GM15510 (cell line): ENCODE data around the gene DRC3.

Source experiments
- POLR2A ChIP-seq: IDR thresholded peaks from 3 replicates; pipeline ENCODE4 v1.6.1; 2011; ENCODE audit warnings: borderline replicate concordance; ENCODE audit not compliant: insufficient read length; ENCODE audit errors: extremely low read depth

DRC3 gene

DNA sequence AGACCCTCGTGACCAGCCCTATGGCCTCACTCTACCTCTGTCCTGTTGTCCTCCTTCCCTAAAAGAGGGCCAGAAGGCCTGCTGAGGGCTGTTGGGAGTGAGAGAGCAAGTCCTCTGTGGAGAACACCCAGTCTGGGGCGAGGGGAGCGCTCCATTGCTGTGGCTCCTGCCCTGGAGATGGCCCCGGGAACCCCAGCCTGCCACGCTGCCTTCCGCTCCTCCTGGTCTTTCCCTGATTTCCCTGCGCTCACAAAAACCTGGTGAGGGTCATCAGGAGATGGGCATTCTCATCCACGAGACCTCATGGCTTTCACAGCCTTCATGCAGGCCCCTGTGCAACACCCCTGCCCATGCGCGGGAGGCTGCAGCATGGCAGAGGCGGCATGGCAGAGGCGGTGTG lies 21.2 kb downstream of the DRC3 start:
- TF ChIP-seq POLR2A = no peak

DNA sequence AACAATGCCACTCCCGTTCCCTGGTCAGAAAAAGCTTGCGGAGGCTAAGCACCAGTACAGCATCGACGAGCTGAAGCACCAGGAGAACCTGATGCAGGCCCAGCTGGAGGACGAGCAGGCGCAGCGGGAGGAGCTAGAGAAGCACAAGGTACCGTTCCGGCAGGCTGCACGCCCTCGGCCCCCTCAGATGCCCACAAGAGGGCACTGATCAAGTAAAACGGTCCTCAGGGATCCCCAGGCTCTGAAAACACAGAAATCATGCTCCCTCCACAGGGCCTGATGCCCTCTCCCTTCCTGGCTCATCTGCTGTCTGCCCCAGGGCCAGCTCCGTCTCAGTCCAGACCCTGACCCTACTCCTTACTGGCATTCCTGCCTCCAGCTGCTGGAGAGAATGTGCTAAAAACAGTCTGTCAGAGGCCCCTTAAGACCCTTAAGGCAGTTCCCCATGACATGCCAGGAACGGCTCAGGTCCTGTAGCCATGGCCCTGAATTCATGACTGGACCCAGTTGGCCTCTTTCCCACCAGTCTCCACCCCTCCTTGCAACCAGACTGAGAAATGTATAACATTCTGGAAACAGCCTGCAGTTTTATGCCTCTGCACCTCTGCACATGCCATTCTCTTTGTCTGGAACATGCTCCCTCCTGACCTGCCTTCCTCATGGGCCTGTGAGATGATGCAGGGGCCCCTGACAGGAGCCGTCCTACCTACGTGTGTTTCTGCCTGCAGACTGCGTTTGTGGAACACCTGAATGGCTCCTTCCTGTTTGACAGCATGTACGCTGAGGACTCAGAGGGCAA lies 21.8 kb downstream of the DRC3 start:
- no peak for TF ChIP-seq POLR2A

GRCh38 chr17:17998934-17999333 lies 26.3 kb downstream of the DRC3 start:
- TF ChIP-seq POLR2A = no peak

DNA sequence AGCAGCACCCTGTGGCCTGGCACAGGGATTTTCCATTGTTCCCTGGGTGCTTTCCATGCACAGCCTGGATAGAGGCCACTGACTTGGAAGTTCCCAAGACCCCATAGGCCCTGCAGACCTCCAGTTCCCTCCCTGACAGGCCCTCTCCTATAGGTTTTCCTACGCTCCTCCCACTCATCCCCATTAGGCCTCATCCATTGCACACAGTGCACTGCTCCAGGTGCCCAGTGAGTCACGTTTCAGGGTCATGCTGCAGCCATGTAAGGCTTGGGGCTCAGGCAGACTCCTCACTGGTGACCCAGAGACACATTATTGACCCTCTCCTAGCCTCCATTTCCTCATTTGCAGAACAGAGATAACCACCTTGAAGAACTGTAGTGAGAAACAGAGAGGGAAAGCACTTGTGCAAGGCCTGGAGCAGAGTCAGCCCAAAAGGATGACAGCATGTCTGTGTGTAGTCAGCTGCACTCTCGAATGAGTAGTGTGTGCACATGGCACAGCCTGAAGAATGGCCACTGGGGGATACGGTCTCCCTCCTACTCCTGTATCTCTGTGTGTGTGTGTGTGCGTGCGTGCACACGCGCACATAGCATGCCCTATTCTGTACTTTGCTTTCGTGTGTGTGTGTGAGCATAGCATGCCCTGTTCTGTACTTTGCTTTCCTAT lies 26.8 kb downstream of the DRC3 start:
- no peak for TF ChIP-seq POLR2A

DNA sequence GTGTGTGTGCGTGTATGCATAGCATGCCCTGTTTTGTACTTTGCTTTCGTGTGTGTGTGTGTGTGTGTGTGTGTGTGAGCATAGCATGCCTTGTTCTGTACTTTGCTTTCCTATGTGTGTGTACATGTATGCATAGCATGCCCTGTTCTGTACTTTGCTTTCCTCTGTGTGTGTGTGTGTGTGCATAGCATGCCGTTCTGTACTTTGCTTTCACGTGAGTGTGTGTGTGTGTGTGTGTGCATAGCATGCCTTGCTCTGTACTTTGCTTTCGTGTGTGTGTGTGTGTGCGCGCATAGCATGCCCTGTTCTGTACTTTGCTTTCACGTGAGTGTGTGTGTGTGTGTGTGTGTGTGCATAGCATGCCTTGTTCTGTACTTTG lies 27.4 kb downstream of the DRC3 start:
- TF ChIP-seq POLR2A = no peak

DNA sequence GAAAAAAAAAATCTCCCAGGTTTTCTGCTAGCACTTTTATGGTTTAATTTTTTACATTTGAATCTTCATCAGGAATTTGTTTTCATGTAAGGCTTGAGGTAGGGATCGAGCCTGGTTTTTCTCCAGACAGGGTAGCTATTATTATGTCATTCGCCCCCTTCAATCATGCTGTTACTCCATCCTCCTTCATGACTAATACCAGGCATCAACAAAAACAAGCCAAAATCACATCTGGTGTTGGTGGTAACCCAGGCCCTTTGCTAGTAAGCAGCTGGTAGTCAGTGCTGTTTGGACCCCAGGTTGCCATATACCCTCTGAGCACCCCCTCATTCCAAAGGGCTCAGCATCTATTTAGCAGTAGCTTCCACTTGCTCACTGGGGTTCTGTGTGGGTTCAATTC lies 29.5 kb downstream of the DRC3 start:
- no peak for TF ChIP-seq POLR2A

DNA sequence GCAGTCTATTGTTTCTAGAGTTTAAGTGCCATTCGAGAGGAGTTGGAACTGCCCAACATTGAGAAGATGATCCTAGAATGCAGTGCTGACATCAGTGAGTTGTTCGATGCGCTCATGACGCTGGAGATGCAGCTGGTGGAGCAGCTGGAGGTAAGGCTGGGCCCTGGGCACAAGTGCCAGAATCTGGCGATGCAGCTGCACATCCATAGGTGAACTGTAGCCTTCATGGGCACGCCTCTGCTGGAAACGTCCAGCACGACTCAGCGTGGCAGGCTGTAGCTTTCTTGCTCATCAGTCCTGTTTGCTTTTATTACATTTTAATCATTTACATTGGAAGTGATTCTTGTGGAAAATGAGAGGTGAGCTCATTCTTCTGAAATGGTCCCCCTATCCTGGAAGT lies 31.7 kb downstream of the DRC3 start:
- TF ChIP-seq POLR2A = no peak

- no peak for TF ChIP-seq POLR2A
Observed at GRCh38 chr17:18004884-18005305, 32.2 kb downstream of the DRC3 start.

GRCh38 chr17:18005496-18005895 lies 32.8 kb downstream of the DRC3 start:
- TF ChIP-seq POLR2A = no peak

DNA sequence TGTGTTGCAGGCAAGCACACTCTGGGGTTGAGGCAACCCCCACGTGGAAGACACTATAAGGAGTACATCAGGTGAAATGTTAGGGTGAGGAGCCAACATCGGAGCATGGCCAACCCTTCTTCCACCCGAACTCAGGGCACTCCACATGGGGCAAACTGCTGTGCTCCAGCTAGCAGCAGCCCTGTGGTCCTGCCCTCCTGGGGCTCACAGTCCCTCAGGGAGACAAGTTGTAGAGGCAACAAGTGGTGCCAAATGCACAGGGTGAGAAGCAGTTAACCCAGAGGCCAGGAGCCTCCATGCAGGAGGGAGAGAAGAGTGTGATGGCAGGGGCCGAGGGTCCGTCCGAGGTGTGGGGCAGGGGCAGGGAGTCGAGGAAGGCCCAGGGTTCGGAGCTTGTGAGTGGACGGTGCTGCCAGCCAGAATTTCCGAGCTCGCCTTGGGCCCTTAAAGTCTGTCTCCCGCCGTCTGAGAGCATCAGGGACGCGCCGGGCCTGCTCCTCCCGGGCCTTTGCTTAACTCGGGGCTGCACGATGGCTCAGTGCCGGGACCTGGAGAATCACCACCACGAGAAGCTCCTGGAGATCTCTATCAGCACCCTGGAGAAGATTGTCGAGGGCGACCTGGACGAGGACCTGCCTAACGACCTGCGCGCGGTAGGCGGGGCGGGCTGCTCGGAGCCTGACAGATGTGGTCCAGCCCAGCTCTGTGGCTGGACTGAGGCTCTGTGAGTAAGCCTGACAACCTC lies 34.0 kb downstream of the DRC3 start:
- no peak for TF ChIP-seq POLR2A

DNA sequence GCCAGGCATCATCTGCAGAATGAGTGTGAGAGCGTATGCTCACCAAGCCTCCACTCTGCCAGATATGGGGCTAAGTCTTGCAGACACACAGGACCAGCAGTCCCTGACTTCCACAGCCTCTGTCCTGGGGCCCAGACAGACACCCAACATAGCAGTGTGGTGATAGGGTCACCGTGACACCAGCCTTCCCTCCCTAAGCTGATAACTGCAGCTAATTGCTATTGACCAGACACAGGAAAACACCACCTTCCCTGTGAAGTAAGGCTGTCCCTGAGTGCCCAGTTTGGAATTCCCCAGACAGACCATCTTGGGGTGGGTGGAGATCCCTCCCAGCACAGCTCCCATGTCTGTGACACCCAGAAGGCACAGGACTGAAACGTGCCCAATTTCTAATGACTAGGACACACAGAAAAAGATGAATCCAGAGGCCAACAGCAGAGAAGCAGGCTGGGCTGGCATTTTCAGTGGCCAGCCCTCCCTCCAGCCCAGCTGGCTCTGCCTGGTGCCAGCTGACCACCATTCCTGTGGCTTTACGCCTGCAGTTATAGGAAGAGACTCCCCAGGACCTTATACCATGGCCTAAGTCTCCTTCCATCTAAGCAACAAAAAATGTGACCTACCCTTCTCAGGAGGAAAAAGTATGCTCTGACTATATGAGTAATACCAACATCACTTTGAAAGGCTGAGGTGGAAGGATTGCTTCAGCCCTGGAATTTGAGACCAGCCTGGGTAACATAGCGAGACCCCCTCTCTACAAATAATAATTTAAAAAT lies 36.0 kb downstream of the DRC3 start:
- no peak for TF ChIP-seq POLR2A

DNA sequence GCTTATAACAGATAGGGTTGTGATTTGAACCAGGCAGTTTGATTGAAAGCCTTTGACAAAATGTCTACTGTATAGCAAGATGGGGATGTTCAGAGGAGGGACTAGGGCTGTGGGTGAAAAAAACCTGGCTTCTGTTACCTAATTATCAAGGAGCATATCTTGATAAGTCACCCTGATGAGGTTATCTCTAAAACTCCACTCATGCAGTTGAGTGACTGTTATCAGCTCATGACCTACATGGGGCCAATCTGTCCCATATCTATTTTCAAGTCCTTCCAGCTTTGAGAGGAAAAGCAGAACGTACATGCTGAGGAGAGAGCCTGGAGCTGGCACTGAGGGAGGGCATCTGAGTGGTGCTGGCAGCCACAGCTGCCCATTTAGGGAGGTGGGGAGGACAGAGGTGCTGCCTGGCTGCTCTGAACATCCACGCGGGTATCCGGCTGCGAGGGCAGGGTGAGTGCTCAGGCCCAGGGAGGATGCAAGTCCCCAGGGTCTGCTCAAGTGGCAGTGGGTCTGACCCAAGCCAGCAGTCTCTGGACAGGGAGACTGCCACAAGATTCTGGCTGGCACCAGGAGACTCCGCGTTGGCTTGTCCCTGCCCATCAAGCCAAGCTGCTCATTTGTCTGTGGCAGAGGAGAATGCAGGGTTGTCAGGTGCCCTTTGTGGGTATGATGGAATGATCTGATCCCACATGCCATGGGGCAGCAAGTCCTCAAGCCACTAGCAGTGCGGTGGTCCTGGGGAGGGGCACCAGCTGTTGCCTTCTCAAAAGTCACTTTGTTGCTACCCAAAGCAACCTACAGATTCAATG lies 37.2 kb downstream of the DRC3 start:
- TF ChIP-seq POLR2A = no peak

DNA sequence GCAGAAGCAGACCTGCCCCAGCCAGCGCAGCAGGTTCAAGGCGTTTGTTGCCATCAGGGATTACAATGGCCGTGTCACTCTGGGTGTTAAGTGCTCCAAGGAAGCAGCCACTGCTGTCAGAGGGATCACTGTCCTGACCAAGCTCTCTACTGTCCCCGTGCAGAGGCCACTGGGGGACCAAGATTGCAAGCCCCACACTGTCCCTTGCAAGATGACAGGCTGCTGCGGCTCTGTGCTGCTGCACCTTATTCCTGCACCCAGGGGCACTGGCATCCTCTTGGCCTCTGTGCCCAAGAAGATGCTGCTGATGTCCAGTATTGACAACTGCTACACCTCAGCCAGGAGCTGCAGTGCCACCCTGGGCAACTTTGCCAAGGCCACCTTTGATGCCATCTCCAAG lies 38.6 kb downstream of the DRC3 start:
- TF ChIP-seq POLR2A = no peak

DNA sequence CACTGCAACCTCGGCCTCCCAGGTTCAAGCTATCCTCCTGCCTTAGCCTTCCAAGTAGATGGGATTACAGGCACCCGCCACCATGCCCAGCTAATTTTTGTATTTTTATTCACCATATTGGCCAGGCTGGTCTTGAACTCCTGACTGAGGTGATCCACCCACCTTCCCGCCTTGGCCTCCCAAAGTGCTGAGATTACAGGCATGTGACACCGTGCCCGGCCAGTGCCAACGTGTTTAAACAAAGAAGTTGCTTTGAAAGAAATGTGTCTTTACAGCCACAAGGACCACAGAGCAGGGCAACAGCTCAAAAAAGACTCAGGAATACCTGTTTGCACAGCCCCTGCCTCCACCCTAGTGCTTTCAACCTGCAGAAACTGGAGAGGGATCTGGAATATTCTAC lies 41.3 kb downstream of the DRC3 start:
- no peak for TF ChIP-seq POLR2A
